Measurements from ENCODE around the gene SNAPIN. TPM values are rescaled to one million over a fixed set of nuclear protein-coding genes. Genes with fewer than 3 reads are reported as not detected.
"Not testable (repeated sequence)": the region's sequence is repeated elsewhere in the genome, so short reads cannot be mapped to it uniquely, and the experiment has no call there.

The SNAPIN gene
- total RNA-seq, 1 experiment from 2014 or later, result 91.1 TPM

DNA sequence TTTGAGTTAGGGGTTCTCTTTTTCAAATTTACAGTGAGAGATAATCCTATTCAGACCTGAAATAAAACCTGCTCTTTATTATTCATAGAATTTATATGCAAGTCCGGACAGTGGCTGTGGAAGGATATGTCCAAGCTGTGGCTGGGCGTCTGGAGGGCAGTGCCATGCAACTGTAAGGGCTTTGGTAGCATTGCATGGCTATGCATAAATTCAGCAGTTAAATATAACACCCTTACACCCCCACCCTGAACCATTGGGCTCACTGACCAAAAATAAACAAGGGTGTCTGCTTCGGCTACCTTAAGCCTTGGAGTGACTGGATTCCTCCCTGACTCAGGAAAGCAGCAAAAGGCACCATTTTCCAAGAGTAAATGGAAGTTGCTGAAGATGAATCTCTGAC lies 19.2 kb upstream of the SNAPIN start:
- in situ Hi-C loops (cut with HindIII; ENCODE audit: low pct_unique_long_range_greater_than_20kb, low sequenced_read_pairs), result no loop called here
- no peak for DNase-seq (ENCODE audit: low read depth, low spot score)

DNA sequence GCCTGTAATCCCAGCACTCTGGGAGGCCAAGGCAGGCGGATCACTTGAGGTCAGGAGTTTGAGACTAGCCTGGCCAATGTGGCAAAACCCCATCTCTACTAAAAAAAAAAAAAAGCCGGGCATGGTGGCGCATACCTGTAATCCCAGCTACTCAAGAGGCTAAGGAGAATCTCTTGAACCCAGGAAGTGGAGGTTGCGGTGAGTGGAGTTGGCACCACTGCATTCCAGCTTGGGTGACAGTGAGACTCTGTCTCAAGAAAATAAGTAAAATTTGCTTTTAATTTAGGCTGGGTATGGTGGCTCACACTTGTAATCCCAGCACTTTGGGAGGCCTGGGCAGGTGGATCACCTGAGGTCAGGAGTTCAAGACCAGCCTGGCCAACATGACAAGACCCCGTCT lies 18.3 kb upstream of the SNAPIN start:
- in situ Hi-C loops (cut with HindIII; ENCODE audit: low pct_unique_long_range_greater_than_20kb, low sequenced_read_pairs); DNase-seq (ENCODE audit: low read depth, low spot score): not testable (repeated sequence)

DNA sequence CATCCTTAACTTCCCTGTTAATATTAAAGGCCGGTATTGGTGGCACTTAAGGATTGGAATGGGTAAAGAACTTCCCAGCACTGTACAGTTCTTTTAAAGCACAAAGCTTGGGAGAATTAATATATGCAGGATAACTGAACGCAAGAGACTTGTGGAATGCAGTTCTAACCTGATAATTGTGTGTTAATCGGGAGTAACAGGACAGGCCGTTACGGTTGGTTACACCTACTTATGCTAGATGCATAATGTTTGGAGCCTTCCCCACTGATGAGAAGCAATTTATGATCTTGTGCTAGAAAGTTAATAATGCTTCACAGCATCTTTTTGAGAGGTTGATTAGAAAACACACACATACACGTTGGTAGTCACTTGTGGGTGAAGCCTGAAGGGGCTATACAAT lies 17.6 kb upstream of the SNAPIN start:
- in situ Hi-C loops (cut with HindIII; ENCODE audit: low pct_unique_long_range_greater_than_20kb, low sequenced_read_pairs), result no loop called here
- no peak for DNase-seq (ENCODE audit: low read depth, low spot score)

DNA sequence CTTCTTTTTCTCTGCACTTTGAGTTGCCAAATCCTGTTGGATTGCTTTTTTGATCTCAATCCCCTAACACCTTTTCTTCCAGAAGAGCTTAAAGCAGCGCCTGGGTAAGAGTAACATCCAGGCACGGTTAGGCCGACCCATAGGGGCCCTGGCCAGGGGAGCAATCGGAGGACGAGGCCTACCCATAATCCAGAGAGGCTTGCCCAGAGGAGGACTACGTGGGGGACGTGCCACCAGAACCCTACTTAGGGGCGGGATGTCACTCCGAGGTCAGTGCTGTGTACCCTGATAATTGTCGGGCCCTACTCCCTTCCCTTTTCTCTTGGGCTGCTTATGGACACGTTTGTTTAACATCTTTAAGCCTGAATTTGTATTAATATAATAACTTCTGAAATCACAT lies 16.3 kb upstream of the SNAPIN start:
- in situ Hi-C loops (cut with HindIII; ENCODE audit: low pct_unique_long_range_greater_than_20kb, low sequenced_read_pairs), result no loop called here
- no peak for DNase-seq (ENCODE audit: low read depth, low spot score)

DNA sequence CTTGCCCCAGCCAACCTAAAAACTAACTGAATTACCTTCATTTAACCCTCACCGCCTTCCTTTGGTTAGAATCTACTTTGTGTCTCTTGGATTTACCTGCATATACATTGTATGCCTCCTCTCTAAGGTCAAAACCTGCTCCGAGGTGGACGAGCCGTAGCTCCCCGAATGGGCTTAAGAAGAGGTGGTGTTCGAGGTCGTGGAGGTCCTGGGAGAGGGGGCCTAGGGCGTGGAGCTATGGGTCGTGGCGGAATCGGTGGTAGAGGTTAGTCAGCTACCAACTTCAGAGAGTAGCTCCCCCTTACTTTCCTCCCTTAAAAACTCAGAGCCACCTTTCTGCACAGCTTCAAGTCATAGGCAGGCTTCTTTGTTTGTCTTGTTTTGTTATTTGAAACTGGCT lies 15.4 kb upstream of the SNAPIN start:
- no peak for DNase-seq (ENCODE audit: low read depth, low spot score)
- in situ Hi-C loops (cut with HindIII; ENCODE audit: low pct_unique_long_range_greater_than_20kb, low sequenced_read_pairs), result no loop called here

DNA sequence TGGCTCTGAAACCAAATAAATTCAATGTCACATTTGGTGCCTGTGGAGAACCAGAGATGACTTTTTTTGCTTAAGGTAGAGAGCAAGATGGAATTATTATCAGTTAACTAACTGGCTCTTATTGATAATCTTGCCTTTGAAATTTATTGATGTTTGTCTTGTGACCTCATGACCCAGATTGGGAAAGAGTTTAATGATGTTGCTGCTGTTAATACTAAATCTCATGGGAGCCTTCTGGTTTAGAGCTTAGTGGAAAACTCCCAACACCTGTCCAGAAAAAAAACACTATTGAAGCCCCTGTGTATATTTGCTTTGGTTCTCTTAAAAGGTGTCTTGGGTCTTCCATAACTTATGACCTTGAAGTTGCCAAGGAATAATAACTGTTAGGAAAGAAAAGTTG lies 14.7 kb upstream of the SNAPIN start:
- DNase-seq (ENCODE audit: low read depth, low spot score), result no peak
- in situ Hi-C loops (cut with HindIII; ENCODE audit: low pct_unique_long_range_greater_than_20kb, low sequenced_read_pairs), result no loop called here

DNA sequence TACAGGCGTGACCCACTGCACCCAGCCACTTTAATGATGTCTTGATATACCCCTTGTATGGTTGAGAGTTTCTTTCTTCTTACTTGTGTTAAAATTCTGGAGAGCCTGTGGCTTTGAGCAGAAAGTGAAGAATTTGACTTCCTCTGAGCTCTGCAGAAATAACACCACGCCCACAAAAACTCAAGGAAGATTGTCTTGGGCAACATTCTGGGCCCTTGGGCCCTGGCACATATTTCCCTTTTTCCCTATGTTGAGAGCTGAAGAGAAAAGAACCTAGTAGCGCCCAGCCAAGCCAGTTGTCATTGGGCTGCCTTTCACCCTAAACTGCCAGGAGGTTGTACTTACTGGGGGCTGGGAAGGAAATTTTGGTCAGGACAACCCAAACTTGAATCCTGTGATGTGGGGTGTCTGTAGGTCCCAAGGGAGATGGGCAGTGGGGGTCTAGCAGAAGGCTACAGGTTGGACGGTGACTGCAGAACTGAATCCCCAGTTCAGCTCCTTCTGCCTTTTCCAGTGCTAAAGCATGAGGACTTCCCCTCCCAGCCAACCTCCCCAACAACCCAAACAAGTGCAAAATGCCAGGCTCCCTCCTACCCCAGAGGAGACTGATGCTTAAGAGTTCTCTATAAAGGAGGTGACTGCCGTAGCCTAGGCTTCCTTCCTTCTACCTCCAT lies 11.7 kb upstream of the SNAPIN start:
- in situ Hi-C loops (cut with HindIII; ENCODE audit: low pct_unique_long_range_greater_than_20kb, low sequenced_read_pairs), result no loop called here
- peak; percentile 27 for DNase-seq (ENCODE audit: low read depth, low spot score)

DNA sequence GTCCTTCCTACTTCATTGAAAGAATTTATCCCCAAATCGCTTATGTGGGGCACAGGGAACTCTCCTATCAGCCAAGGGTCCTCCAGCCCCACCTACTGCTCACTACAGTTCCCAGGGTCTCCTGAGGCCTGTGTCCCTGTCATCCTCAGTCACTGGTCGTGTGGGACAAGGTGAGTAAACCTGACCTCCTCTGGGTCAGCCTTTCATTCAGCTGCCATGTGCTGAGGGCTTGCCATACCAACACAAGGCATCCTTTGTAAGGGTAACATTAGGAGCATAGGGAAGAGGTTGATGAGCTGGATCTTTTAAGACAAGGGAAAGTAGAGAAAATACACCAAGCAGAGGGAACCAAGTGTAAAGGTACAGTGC lies 11.2 kb upstream of the SNAPIN start:
- peak; percentile 78 for DNase-seq (ENCODE audit: low read depth, low spot score)

DNA sequence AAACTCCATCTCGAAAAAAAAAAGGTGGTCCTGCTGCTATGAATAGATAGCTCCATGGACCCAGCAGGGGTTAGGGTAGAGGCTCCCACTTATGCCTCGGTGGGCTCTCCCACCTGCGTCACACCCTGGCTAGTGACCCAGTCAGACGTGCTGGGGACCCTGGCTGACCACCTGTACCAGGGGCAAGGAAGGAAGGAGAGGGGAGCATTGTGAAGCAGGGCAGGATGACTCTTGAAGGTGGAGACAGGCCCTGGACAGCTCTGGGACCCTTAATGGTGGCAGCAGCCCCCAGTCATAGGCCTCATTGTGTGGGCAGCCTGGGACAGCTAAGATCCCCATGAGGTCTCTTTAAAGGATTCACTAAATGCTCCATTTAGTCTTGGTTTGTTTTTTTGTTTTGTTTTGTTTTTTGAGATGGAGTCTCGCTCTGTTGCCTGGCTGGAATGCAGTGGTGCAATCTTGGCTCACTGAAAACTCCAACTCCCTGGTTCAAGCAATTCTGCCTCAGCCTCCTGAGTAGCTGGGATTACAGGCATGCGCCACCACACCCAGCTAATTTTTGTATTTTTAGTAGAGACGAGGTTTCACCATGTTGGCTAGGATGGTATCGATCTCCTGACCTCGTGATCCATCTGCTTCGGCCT lies 10.4 kb upstream of the SNAPIN start:
- no peak for DNase-seq (ENCODE audit: low read depth, low spot score)
- in situ Hi-C loops (cut with HindIII; ENCODE audit: low pct_unique_long_range_greater_than_20kb, low sequenced_read_pairs), result no loop called here

More for the DNA sequence above, 11.2 kb upstream of the SNAPIN start:
- in situ Hi-C loops (cut with HindIII; ENCODE audit: low pct_unique_long_range_greater_than_20kb, low sequenced_read_pairs), result no loop called here

DNA sequence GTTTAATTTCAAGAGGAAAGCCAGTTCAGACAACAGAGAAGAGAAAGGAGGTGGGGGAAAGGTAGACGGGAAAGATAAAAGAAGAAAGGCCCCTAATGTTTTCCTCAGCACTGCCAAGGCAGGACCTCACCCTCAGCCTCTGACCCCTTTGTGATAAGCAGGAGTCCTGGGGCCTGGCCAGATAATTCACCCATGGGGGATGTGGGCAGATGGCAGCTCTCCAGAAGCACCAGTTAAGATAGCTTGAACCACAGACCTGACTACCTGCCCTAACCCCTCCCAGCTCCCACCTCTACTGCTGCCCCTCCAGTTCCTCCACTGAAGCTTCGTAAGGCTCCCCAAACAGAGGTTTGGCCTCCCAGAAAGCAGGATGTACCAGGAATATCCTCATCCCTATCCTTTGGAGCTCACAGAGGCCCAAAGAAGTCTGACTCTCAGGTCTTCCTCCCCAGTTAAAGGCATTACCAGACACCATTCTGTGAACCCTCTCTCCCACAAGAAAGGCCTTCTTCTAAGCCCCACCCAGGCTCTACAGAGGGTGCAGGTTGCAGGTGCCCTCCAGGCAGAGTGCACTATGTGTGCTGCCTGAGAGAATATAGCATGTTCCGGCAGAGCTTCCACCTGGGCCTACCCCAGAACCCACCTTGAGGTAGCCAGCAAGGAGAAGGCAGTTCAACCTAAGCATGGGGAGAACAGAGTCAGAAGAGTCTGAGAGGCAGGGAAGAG lies 9.2 kb upstream of the SNAPIN start:
- no peak for DNase-seq (ENCODE audit: low read depth, low spot score)
- in situ Hi-C loops (cut with HindIII; ENCODE audit: low pct_unique_long_range_greater_than_20kb, low sequenced_read_pairs), result no loop called here

DNA sequence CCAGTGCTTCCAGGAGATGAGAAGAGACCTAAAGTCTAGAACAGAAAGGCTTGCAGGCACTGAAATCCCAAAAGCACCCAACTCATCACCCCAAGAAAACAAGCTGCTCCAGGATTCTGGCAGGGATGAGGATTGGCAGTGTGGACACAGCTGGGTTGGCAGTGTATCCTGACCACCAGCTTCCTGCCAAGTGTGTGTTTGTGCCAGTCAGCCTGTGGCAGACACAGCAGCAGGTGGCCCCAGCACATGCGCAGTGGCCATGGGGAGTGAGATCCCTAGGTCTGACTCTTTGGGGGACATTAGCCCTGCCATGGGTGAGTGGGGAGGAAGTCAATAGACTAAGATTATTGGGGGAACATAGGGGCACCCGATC lies 8.7 kb upstream of the SNAPIN start:
- in situ Hi-C loops (cut with HindIII; ENCODE audit: low pct_unique_long_range_greater_than_20kb, low sequenced_read_pairs), result no loop called here
- DNase-seq (ENCODE audit: low read depth, low spot score), result no peak

DNA sequence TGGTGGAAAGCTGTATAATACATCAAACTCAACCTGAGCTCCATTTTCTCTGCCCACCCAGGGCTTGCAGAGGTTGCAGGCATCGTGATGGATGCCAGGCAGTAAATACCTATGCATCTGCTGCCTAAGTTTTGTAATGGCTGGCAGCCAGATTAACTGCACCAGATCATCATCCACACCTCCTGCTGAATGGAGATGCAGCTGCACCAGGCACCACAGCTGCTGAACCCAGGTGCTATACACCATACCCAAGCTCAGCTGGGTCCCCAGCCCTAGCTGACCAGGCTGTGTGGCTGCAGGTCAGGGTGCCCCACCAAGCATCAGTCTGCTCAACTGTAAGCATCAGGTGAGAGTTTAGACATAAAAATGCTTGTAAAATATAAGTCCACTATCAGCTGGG lies 6.7 kb upstream of the SNAPIN start:
- DNase-seq (ENCODE audit: low read depth, low spot score), result no peak
- in situ Hi-C loops (cut with HindIII; ENCODE audit: low pct_unique_long_range_greater_than_20kb, low sequenced_read_pairs), result no loop called here

DNA sequence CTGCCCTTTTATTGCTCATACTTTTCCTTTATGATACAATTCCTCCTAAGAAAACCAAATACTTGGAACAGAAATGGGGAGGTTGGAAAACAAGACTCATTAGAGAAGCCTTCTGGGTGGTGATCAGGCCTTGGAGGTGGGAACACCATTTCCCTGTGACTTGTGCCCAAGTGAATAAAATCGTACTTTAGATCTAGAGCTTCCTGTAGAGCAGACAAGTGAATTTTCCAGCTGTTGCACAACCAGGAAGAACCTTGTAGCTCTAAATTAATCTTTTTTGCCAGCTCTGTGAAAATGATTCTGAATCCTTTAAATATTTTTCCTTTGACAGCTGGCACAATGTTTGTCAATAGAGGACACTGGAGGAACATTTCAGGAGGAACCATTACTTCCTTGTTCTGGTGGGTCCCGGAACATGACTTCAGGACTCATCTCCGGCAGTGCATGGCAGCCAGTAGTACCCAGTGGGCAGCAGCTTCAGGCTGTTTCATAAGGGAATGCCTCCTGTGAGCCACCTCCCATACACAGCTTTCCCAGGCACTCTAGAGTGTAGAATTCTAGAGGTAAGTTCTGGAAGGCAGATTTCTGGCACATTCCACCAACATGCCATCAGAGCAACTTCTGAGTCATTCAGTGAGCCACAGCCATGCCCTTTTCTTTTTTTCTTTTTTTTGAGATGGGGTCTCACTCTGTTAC lies 5.5 kb upstream of the SNAPIN start:
- in situ Hi-C loops (cut with HindIII; ENCODE audit: low pct_unique_long_range_greater_than_20kb, low sequenced_read_pairs), result no loop called here
- no peak for DNase-seq (ENCODE audit: low read depth, low spot score)

DNA sequence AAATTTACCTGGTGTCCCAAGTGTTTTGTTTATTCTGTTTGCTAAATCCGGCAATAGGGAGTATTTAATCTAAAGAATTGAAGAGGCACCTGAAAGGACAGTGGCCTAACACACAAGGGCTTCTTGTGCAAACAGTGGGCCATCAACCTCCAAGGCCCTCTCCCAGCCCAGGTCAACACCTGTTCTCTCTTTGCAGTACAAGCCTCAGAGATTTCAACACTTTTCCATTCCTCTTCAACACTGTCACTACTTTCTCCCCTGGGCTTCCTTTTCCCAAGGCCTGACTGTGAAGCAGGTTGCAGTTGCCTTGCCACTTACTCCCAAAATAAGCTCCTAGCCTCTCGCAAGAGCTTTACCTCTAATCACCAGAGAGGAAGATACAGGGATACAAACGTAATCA lies 3.2 kb upstream of the SNAPIN start:
- in situ Hi-C loops (cut with HindIII; ENCODE audit: low pct_unique_long_range_greater_than_20kb, low sequenced_read_pairs), result no loop called here
- no peak for DNase-seq (ENCODE audit: low read depth, low spot score)

DNA sequence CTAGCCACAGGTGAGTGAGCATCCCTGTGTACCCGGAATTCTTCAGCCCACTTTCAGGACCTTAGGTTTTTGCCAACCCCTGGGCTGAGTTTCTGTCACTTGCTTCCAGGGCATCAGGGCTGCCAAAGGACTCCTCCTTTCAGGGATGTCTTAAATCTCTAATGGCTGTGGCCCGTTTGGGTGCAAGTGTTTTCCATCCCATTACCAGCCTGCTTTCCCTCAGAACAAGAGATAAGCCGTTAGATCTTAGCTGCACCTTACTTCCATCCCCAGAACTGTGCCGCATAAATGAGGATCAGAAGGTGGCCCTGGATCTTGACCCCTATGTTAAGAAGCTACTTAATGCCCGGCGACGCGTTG lies 652 bp downstream of the SNAPIN start:
- in situ Hi-C loops (cut with HindIII; ENCODE audit: low pct_unique_long_range_greater_than_20kb, low sequenced_read_pairs), result no loop called here
- DNase-seq (ENCODE audit: low read depth, low spot score), result no peak

DNA sequence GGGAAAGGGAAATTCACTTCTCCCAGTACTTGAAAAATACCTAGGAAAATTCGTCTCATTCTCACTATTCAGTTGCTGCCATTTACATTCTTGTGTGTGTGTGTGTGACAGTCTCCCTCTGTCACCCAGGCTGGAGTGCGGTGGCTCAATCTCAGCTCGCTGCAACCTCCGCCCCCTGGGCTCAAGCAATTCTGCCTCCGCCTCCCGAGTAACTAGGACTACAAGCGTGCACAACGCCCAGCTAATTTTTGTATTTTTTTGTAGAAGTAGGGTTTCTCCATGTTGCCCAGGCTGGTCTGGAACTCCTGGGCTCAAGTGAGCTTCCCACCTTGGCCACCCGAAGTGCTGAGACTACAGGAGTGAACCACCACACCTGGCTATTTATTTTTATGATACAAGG lies 1.2 kb downstream of the SNAPIN start:
- in situ Hi-C loops (cut with HindIII; ENCODE audit: low pct_unique_long_range_greater_than_20kb, low sequenced_read_pairs), result no loop called here

DNA sequence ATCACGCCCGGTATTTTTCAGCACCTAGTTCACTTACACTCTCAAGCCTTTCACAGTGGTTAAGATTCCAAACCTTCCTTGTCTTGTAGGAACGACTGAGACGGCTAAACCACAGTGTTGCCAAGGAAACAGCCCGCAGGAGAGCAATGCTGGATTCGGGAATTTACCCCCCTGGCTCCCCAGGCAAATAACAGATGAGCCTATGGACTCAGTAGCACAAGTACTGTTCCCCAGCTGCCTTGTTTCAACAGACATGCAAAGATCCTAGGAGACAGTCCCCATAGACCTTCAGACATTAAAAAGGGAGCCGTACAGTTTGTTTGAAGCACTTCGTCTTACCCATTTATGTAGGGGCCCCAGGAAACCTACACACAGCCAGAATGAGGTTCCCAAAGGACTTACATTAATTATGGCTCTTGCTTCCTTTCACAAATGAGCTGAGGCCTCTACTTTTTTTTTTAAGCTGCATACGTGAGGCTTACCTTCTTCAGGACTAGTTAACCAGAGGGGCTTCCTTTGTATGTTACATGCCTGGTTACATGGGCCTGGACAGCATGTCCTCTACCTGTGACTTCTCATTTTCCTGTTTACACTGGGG lies 2.7 kb downstream of the SNAPIN start:
- DNase-seq (ENCODE audit: low read depth, low spot score), result no peak
- in situ Hi-C loops (cut with HindIII; ENCODE audit: low pct_unique_long_range_greater_than_20kb, low sequenced_read_pairs), result no loop called here

More for the DNA sequence above, 1.2 kb downstream of the SNAPIN start:
- DNase-seq (ENCODE audit: low read depth, low spot score), result no peak

DNA sequence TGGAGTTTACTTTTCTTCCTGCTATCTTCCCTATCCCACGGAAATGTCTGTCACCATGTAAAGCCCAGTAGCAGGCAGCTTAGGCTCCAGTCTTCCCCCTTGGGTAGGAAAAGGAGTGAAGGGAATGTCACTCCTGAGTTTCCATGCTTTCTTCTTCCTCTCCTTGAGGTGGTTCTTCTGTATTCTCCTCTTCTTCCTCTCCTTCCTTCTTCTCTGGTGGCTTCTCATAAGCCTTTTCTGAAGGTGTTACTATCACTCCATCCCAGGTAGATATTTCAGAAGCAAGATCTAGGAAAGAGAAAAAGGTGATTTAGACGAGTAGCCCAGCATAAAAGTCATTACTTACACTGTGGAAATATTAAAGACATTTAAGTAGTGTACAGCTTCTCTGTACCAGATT lies 3.8 kb downstream of the SNAPIN start:
- in situ Hi-C loops (cut with HindIII; ENCODE audit: low pct_unique_long_range_greater_than_20kb, low sequenced_read_pairs), result no loop called here

More for the DNA sequence above, 3.8 kb downstream of the SNAPIN start:
- DNase-seq (ENCODE audit: low read depth, low spot score), result no peak

All from SK-MEL-5 (cell line).